NCI-H1694 (cell line): ENCODE measurements around the gene FRMPD2.
"Not testable (repeated sequence)": the region's sequence is repeated elsewhere in the genome, so short reads cannot be mapped to it uniquely, and the experiment has no call there.

Source experiments
- DNase-seq: peaks from one replicate; lab custom pipeline; 2025; lab: John Stamatoyannopoulos, UW

Gene FRMPD2

DNA sequence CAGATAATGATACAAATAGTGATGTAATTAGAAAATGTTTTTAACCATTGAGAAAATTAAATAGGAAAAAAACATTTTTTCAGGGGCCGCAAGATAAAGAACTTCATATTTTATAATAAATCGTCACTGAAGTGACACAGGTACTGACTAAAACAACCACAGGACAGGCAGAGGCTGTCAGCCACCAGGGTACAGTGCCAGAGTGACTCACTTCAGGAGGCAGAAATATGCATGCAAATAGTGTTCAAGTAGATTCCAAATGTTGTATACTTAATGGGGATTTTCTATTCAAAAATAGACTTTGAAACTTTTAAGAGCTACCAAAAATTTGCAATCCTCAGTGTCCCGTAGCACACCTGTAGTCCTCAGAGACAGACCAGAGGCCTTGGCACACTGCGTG lies 68.6 kb downstream of the FRMPD2 start:
- no peak for DNase-seq

GRCh38 chr10:48199580-48200377 lies 74.7 kb downstream of the FRMPD2 start:
- no peak for DNase-seq

GRCh38 chr10:48197236-48197899 lies 77.1 kb downstream of the FRMPD2 start:
- DNase-seq, result no peak

DNA sequence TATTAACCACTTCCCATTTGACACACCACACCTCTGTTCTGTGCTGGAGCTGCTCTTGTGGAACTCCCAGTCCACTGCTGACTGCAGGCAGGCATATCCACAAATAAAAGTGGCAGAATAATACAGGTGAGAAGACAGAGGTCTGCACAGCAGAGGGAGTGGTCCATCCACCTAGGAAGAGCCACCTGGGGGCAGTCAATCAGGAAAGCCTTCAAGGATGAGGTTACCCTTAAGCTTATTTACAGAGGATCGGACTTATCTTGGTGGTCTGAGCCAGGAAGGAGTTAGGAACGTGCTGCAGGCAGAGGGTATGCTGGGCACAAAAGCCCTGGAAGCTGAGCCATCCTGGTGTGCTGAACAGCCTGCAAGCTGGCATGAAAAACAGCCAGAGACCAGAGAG lies 78.7 kb downstream of the FRMPD2 start:
- DNase-seq, result no peak

DNA sequence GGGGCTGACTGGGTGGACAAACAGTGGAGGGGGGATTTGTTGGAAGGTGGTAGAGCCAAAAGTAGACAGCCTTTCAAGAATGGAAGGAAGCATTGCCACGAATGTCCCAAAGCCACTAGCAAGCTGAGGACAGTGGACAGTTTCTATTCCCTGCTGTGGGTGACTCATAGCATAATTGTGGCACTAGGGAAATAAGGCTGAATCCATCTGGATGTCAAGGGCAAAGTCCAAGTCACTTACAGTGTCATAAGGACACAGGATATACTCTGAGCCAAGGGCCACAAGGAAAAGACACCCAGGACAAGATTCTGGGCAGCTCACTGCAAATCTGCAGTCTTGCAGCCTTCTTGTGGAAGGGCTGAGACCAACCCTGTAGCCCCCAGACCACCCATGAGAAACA lies 79.7 kb downstream of the FRMPD2 start:
- DNase-seq, result no peak

DNA sequence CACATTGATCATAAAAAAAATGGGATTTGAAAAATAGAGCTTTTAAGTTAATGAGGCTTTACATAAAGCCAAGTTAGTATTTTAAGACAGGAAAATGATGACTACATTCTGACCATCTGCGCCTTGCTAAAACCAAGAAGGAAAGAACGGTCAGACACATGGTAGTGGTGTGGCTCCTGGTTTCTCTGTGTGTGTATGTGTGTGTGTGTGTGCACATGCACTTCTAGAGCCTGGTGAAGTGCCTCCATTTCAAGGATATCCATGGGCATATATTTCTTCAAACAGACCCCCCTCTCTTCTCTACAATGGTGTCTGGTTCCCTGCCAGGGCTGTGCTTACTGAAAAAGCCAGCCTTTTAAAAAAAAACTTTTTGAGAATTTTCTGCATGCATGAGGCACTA lies 80.9 kb downstream of the FRMPD2 start:
- DNase-seq, result no peak

DNA sequence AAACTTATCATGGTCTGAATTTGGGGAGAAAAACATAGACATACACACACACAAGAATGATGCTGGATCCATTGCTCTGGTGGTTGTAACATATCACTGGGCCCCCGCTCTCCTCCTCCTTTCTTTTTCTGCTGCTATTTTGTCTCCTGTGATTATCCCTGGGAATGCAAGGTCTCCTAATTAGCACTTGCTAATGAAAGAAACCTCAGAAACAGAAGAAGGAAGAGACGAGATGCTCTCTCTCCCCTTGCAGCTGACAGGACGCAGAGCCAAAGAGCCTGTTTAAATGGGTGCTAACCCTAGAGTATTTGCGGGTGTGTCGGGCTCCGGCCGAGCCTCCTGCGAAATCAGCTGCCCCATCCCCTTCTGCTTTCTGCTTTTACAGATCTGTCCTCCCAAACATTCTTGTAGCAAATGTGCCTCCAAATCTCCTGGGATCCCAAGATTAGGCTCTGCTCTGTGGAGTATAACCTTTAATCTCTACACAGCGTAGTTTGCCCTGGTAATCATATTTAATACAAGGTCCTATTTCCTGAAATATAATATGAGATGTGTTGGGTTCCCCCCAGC lies 81.5 kb downstream of the FRMPD2 start:
- no peak for DNase-seq

DNA sequence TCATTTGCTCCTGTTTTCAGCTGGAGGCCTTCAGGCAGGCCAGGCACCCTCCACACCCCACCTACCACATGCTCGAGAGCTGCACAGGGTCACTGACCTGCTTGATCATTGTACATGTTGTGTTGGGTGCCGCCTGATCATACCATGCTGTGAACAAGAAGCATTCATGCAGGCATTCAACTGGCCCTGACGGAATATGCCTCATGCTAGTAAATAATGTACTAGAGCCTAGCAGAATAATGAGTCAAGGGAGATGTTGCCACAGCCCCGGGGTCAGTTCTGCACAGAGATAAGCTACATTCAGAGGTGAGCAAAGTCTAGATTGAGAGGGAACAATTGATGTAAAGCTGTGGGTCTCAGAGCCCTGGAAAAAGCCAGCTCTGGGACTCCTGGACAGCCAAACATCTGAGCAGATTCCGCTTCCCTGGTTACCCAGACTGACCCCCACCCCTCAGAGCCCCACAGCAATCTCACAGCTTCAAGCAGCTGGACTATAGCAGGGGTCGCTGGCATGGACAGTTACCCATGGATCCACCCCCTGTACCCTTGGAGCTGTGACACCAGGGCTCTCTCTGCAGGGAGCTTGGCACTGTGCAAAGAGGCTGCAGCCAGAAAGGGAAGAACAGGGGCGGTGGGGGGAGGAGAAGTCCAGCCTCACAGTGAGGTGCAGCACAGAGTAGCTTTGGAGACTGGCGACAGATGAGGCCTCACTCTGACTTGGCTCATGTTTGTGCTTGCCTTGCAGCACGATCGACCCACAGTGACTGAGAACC lies 86.6 kb downstream of the FRMPD2 start:
- peak; percentile 31 for DNase-seq

- DNase-seq, result no peak
Observed at GRCh38 chr10:48187126-48187525, 87.4 kb downstream of the FRMPD2 start.

DNA sequence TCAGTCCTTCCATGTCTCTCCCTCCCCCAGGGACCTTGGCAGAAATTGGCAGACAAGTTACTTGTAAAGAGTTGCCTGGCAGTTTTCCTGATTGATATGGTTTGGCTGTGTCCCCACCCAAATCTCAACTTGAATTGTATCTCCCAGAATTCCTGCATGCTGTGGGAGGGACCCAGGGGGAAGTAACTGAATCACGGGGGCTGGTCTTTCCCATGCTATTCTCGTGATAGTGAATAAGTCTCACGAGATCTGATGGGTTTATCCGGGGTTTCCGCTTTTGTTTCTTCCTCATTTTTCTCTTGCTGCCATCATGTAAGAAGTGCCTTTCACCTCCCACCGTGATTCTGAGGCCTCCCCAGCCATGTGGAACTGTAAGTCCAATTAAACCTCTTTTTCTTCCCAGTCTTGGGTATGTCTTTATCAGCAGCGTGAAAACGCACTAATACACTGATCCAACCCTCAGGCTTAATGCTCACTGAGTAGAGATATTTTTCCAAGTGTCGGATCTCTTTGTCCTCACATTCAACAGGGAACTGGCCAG lies 88.2 kb downstream of the FRMPD2 start:
- DNase-seq, result not testable (repeated sequence)

DNA sequence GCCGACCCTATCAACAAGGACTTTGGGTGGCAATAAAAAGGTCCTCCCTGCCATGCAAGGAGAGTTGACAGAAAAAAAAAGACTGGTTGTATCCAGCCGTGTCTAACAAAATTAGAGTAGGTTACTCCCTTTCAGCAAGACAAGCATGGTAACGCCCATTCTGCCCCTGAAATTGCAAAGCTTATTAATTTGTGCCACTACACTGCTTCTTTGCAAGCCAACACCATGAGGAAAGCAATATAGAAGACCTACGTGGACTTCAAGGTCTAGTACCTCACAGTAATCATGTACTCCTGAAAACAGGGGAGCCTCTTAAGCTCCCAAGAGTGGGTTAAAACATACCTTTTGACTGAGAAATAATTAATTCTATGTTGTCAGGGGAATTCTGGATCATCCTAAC lies 90.3 kb downstream of the FRMPD2 start:
- no peak for DNase-seq

GRCh38 chr10:48172715-48173114 lies 101.8 kb downstream of the FRMPD2 start:
- not testable (repeated sequence) for DNase-seq

DNA sequence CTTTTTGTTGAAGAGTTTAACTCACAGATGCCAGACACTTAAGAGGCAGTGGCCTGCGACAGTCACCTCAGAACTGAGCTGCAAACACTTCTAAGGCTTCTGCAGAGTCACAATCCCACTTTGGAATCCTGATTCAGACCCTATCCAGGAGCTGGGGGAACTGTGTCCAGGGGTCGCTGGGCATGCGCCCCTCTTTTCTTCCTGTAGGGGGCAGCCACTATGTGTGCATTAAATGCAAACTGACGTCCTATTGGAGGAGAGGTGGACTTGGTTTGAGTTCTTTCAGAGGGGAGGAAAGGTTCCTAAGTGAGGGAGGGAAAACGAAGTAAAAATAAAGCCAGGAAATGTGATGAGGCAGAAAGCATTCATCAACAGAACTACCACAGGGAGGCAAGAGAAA lies 113.8 kb downstream of the FRMPD2 start:
- not testable (repeated sequence) for DNase-seq

DNA sequence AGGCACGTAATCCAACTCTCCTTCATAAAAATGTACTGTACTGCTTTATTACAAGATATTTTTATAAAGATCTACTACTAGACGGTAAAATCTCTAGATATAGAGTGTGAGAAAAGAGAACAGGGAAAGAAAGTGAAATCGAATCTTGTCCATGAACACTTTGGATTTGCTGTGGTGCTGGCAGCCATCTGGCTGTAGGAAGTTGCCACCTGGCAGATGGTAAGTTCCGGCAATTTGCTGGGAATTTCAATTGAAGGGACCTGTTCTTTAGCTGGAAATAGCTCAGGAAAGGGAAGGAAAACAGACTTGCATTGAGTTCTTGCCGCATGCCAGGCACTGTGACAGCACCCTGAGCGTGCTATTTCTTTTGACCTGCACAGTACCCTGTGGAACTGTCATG lies 114.3 kb downstream of the FRMPD2 start:
- DNase-seq, result peak; percentile 27

GRCh38 chr10:48154211-48155140 lies 120.0 kb downstream of the FRMPD2 start:
- not testable (repeated sequence) for DNase-seq

DNA sequence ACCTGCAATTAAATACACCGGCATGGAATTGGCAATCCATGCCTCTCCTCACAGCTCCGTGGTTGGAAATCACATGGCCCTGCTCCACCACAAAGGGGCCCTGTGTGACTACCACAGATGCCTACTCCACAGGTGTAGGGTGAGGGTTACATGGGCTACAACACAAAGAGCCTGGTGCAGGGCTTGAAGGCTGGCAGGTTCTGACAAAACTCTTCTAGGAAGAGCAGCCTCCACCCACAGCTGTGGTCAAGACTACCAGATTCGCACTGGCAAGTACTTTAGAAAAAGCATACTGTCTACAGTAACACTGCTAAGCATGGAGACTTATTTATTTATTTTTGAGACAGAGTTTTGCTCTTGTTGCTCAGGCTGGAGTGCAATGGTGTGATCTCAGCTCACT lies 126.9 kb downstream of the FRMPD2 start:
- not testable (repeated sequence) for DNase-seq

DNA sequence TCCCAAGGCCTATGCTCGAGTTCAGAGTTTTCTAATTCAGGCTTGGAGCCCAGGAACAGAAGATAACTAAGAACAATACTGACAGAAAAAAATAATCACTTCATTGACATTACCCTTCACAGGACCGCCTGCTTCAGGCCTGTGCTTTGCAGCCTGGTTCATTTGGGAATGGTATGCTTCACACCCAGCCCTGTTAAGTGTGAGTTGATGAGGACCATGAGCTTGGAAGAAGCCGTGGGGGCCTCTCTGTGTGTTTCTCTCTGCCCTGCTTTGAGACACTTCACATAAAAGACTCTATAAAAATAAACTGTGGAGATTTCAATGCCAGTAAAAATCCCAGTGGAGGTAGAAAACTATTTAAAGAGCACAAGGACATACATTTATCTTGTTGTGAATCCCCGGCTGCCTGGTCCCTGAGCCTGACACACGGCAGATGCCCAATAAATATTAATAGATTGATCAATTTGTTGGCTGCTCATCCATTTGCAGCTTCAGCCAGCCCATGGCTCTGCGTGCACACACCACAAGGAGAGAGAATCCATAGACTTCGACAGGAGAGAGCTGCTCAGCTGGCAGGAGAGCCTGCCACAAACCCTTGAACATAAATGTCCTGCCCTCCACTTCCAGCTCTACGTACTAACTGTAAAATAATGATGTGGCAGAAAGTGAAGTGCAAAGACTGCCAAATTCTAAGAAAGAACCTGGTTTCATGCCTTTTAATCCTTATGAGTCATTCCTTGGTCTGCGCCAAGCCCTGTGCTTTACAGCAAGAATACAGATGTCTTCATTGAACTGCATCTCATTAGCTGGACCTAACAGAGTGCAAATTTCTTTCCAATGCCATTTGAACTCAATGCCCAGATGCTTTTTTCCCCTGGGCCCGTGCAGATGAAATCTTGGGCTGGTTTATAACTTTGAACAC lies 130.5 kb downstream of the FRMPD2 start:
- DNase-seq, result not testable (repeated sequence)

DNA sequence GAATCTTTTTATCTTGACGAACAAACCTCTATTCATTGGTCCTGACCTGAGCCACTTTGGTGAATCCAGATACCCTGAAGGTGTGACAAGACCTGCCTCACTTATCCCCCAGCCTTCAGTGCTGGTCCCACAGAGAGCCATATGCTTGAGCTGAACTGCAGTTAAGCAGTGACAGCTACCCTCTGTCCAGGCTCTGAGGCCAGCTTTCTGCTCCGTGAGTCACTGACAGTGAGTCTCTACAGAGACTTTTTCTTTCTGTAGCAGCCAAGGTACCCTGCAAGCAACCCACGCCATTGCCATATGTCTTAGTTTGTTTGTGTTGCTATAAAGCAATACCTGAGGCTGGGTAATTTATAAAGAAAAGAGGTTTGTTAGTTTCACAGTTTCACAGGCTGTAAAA lies 133.5 kb downstream of the FRMPD2 start:
- DNase-seq, result not testable (repeated sequence)

- DNase-seq, result not testable (repeated sequence)
Observed at GRCh38 chr10:48139953-48140850, 134.3 kb downstream of the FRMPD2 start.
